Stomach (tissue), 4 donors: ENCODE measurements around the gene PLD2.

Source experiments
- EP300 ChIP-seq: sonication (generic); formaldehyde crosslinking; IDR thresholded peaks from one replicate; pipeline ENCODE4 v1.6.1; 2017; ENCODE audit warnings: antibody characterized with exemption
- POLR2A ChIP-seq, 4 donors: fragments of 450-650 bp; IDR thresholded peaks; one replicate each; pipeline ENCODE4 v1.6.1; 2016; ENCODE audit warnings: antibody characterized with exemption in 4 of 4, control low read depth in 2 of 4, mild to moderate bottlenecking in 1 of 4, moderate library complexity in 1 of 4
- POLR2AphosphoS5 ChIP-seq, 3 donors: sonication (generic); formaldehyde crosslinking; IDR thresholded peaks; one replicate each; pipeline ENCODE4 v1.6.1; 2016; ENCODE audit warnings: antibody characterized with exemption in 3 of 3
- TF ChIP-seq, protein P1 (sequence below), 7 experiments: fragments of 450-650 bp in 4 of 7; fragments of 200-600 bp in 3 of 7; sonication (generic) in 3 of 7; IDR thresholded peaks; one replicate each; pipeline ENCODE4 v1.5.1; 2016 to 2019; ENCODE audit warnings: antibody characterized with exemption in 7 of 7, control low read depth in 2 of 7, mild to moderate bottlenecking in 1 of 7

DNA sequence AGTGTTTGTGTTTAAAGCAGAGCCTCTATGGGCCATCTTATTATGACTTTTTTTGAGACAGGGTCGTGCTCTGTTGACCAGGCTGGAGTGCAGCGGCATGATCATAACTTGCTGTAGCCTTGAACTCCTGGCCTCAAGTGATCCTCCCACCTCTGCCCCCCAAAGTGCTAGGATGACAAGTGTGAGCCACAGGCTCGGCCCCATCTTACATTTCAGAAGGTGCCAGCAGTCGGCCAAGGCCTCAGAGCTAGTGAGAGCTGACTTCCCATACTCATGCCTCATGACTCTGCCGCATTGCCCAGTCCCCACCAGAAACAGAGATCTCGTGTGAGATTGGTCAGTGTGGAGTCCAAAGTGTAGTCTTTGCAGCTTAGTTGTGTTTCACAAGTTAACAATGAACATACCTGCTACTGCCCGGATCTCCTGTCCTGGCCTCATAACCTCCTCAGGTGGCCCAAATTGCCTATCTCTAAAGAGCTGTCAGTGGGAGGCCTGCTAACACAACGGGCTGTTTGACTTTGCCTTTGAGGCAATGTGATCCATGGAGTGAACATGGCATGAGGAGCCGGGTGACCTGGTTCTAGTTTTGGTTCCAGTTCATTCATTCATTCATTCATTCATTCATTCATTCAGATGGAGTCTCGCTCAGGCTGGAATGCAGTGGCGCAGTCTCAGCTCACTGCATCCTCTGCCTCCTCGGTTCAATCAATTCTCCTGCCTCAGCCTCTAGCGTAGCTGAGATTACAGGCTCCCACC, 39.9 kb downstream of the PLD2 start:
- no peak for TF ChIP-seq EP300
- no peak for TF ChIP-seq POLR2AphosphoS5 (IDR thresholded peaks at IDR 0.05)
- no peak for TF ChIP-seq POLR2A (IDR thresholded peaks at IDR 0.05)
- TF ChIP-seq, protein P1, sequence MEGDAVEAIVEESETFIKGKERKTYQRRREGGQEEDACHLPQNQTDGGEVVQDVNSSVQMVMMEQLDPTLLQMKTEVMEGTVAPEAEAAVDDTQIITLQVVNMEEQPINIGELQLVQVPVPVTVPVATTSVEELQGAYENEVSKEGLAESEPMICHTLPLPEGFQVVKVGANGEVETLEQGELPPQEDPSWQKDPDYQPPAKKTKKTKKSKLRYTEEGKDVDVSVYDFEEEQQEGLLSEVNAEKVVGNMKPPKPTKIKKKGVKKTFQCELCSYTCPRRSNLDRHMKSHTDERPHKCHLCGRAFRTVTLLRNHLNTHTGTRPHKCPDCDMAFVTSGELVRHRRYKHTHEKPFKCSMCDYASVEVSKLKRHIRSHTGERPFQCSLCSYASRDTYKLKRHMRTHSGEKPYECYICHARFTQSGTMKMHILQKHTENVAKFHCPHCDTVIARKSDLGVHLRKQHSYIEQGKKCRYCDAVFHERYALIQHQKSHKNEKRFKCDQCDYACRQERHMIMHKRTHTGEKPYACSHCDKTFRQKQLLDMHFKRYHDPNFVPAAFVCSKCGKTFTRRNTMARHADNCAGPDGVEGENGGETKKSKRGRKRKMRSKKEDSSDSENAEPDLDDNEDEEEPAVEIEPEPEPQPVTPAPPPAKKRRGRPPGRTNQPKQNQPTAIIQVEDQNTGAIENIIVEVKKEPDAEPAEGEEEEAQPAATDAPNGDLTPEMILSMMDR (IDR thresholded peaks at IDR 0.05): no peak
